Peyer's patch (tissue), 4 donors: ENCODE results near the gene RAB22A.

Experiments used
- POLR2A ChIP-seq, 2 donors: fragments of 450-650 bp; IDR thresholded peaks; one replicate each; pipeline ENCODE4 v1.5.1; 2017; ENCODE audit warnings: antibody characterized with exemption in 2 of 2, mild to moderate bottlenecking in 2 of 2, moderate library complexity in 2 of 2
- TF ChIP-seq, protein P1 (sequence below), 6 experiments: fragments of 450-650 bp in 4 of 6; fragments of 200-600 bp in 2 of 6; sonication (generic) in 1 of 6; IDR thresholded peaks; one replicate each; pipeline ENCODE4 v1.5.1; 2017 to 2019; ENCODE audit warnings: antibody characterized with exemption in 6 of 6, mild to moderate bottlenecking in 3 of 6, moderate library complexity in 1 of 6

DNA sequence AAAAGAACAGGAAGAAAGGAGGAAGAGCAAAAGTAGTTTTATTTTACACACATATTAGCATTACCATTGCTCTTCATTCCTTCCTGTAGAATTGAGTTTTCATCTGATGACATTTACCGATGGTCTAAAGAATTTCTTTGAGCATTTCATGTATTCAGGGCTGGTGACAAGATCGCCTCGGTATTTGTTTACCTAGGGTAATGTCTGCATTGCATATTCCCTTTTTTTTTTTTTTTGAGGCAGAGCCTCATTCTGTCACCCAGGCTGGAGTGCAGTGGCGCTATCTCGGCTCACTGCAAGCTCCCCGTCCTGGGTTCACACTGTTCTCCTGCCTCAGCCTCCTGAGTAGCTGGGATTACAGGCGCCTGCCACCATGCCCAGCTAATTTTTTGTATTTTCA is 19.3 kb downstream of the RAB22A start:
- TF ChIP-seq, protein P1, sequence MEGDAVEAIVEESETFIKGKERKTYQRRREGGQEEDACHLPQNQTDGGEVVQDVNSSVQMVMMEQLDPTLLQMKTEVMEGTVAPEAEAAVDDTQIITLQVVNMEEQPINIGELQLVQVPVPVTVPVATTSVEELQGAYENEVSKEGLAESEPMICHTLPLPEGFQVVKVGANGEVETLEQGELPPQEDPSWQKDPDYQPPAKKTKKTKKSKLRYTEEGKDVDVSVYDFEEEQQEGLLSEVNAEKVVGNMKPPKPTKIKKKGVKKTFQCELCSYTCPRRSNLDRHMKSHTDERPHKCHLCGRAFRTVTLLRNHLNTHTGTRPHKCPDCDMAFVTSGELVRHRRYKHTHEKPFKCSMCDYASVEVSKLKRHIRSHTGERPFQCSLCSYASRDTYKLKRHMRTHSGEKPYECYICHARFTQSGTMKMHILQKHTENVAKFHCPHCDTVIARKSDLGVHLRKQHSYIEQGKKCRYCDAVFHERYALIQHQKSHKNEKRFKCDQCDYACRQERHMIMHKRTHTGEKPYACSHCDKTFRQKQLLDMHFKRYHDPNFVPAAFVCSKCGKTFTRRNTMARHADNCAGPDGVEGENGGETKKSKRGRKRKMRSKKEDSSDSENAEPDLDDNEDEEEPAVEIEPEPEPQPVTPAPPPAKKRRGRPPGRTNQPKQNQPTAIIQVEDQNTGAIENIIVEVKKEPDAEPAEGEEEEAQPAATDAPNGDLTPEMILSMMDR (IDR thresholded peaks at IDR 0.05), result no peak
- no peak for TF ChIP-seq POLR2A (IDR thresholded peaks at IDR 0.05)
